GM21528 (cell line): ENCODE data around the gene MYOZ3.
A peak's percentile ranks its signal among the peaks of the same experiment; 100 is the strongest.

Experiments used
- ATAC-seq: cut with Tn5 transposase; IDR thresholded peaks from one replicate; pipeline ENCODE4 v1.9.1; 2021; ENCODE audit warnings: mild to moderate bottlenecking, moderate library complexity; ENCODE audit not compliant: unreplicated experiment, low FRiP score

Gene MYOZ3

DNA sequence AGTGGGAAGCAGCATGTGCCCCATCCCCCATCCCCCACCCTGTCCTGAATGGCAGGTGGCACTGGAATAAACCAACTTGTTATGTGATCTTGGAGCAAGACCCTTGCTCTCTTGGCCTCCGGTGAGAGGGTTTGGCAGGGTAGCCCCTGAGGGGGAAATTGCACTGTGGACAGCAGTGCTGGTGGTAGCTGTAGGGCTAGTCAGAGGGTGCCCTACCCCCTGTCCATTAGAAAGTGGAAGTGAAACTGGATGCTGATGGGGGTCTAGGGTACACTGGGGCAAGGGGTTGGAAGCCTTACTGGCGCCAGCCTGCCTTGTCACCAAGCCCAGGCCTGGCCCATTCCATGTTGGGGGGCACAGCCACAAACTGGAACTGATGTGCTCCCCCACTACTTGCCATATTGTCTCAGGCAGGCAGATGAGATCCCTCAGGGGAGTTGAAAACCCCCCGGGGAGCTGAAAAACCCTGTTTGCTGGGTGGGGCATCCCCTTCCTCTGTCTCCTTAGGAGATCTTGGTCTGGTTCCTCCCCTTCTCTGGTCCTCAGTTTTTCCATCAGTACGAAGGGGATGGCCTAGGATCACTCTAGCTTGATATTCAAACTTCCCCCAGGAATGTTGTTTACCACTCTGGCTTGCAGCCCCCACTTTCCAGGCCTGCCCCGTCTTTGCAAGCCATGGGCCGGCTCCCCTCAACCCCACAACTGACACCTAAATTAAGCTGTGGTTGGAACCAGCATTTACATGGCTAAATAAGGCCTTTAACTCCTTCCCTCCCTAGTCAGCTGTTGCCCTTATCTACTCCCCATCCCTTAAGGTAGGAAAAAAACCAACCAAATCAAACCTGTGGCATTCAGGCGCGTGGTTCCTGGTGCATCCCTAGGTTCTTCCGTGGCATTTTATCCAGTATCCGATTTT is 35.0 kb upstream of the MYOZ3 start:
- ATAC-seq, result peak; percentile 41

DNA sequence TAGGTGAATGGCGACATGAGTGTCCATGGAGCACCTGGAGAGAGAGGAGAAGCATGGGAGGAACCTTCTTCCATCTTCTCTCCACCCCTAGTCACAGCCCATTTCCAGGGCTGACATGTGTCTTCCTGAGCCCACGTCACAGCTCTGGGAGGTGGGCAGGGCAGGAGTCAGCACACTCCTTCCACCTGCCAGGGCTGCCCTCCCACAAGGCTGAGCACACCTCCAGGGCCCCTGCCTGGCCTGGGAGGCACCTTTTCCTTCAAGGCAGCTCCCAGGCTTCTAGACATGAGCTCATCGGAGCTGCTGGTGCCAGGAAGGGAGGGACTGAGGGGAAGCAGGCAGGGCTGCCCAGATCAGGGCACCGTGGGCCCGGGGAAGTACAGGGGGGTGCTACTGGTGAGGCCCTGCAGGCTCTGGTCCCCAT is 34.2 kb upstream of the MYOZ3 start:
- ATAC-seq, result no peak

DNA sequence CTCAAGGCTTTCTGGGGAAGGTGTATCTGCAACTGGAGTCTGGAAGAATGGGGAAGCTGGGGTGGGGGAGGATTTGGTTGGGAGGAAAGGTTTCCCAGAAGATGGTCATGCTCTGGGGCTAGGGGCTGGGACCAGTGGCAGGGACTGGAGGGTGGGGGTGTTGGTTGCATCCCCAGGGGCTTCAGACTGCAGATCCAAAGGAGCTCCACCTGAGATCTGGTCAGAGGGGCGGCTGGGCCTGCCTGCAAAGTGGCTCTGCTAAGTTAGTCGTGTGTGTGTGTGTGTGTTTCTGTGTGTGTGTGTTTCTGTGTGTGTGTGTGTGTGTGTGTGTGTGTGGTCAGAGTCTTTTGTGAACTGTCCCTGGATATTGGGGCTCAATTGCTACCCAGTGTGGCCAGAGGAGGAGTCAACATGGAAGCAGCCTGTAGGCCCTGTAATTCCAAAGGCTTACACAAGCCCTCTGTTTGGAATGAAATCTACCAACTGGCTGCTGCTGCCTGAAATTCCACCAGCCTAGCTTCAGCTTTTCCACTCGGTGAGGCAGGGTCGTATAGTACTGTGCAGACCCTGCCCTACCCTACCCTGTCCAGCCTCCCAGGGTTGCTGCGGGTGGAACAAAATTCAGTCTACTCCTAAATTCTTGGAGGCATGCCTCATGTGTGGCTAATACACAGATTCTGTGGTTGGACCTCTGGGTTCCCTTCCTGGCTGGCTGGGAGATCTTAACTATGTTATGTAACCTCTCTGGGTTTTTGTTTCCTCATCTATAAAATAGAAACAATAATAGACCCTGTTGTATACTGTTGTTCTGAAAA is 33.1 kb upstream of the MYOZ3 start:
- ATAC-seq, result no peak

DNA sequence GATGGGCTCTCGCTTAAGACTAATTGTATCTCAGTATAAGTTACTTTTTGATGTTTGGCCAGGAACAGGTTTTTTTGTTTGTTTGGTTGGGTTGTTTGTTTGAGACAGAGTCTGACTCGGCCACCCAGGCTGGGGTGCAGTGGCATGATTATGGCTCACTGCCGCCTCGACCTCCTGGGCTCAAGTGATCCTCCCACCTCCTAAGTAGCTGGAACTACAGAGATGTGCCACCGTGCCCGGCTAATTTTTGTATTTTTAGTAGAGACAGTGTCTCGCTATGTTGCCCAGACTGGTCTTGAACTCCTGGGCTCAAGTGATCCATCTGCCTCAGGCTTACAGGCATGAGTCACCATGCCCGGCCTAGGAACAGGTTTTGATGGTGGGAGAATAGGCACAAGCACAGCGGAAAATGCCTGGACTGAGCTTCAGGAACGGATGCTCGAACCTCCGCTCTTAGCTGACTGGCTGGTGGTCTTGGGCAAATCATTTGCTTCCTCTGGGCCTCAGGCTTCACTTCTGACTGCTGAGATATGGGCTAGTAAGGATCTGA is 32.0 kb upstream of the MYOZ3 start:
- no peak for ATAC-seq

DNA sequence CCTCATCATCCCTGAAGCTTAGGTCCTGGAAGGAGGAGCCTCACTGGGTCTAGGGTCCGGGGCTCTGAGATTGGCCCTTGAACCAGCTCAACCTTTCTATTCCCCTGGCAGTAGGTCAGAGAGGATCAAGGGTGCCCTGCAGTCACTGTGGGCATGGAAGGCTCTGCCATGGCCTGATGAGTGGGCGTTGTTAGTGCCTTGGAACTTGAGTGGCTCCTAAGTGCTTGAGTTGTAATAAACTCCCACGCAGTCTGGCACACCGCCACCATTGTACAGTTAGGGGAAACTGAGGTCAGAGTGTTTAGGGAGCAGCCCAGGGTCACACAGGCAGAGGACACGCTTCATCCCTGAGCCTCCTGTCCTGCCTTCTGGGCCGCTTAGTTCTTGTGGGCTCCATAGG is 31.0 kb upstream of the MYOZ3 start:
- no peak for ATAC-seq

DNA sequence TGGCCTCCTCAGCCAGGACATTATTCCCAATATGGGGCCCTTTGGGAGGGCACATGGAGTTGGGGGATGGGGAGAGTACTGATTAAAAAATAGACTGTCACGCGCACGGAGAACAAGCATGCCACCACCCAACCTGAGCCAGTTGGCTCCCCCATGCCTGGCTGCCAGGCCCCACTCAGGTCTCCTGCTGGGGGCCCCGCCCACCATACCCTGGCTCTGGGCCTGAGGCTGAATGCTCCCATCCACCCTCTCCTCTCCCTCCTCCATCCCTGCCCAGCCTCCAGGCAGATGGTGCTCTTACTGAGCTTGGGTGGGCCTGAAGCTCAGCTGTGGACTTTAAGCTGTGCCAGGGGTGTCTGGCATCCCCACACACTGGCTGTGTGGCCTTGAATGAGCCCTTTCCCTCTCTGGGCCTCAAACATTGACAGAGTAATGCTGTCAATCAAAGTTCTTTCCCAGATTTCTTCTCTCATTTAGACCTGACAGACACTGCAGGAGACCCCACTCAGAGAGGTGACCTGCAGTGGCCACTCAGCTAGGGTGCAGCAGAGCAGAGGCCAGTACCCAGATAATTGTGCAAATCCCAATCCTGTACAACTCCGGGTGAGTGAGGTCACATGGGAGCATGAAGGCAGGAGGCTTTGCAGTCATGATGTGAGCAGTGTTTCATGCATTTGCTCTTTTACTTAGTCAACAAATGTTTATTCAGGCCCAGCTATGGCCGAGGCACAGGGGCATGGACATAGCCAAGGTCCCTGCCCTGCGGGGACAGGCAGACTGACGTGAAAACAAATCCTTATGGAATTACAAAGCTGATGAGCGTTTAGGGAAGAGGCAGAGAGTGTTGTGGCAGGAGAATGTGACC is 30.4 kb upstream of the MYOZ3 start:
- ATAC-seq, result no peak

DNA sequence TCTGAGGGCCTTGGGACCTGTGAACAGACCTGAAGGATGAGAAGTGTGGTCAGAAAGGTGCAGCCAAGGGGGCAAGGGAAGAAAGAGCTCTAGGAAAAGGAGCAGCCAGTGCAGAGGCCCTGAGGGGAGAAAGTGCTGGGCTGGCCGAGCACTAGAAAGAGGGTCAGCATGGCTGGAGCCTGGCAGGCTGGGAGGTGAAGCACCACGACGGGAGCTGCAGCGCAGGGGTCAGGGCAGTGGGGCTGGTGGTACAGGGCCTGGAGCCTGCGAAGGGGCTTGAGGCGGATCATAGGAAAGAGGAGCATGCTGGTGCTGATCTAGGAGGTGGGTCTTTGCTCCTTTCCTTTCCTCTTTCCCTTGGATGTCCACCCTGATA is 29.7 kb upstream of the MYOZ3 start:
- no peak for ATAC-seq

DNA sequence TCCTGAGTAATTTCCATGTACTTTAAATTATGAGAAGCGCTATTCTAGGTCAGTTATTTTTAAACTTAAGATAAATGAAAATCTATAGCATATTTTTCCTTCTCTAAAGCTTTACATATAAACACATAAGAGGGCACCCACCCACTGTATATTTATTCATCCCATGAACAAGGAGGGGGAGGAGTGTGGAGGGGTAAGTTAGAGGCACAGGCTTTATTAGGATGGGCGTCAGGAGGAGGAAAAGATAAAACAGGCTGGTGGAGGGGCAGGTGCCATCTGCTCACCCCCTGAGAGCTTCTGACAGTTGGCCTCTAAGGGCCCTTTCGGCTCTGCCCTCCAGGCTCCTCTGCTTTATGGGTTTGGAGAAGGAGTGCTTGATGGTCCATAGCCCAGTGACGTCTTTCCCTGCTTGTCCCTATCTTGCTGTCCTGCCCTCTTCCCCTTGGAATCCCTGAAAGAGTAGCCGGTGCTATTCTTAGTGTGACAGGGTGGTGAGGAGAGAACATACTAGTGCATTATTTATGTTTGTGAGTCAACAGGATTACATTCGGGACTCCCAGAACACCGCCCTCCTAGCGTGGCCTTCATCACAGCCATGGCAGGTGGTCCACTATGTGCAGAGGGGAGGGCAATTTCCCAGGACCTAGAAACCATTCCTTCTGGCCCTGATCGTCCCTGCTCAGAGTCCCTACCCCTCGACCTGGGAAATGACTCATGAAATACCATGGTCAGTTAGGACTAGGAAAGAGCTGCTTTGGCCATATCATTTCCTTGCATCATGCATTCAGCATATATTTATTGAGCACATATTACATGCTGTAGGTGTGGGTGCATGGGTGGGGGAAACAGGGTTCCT is 28.5 kb upstream of the MYOZ3 start:
- no peak for ATAC-seq

DNA sequence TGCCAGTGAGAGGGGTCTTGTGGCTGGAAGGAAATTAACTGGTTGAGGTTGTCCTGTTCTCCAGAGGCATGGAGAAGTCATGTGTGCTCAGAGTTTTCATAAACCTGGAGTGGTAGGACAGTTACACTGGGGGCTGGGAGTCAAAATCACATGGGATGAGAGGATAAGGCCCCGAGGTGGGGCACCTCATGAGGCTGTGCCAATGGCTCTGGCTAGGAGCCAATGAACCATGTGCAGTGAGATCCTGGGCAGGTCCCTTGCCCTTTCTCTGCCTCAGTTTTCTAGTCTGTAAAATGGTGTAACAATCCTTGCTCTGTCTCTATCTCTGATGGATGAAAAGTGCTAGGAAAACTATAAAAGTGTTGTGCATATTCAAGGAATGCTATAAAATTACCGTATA is 27.6 kb upstream of the MYOZ3 start:
- ATAC-seq, result no peak

DNA sequence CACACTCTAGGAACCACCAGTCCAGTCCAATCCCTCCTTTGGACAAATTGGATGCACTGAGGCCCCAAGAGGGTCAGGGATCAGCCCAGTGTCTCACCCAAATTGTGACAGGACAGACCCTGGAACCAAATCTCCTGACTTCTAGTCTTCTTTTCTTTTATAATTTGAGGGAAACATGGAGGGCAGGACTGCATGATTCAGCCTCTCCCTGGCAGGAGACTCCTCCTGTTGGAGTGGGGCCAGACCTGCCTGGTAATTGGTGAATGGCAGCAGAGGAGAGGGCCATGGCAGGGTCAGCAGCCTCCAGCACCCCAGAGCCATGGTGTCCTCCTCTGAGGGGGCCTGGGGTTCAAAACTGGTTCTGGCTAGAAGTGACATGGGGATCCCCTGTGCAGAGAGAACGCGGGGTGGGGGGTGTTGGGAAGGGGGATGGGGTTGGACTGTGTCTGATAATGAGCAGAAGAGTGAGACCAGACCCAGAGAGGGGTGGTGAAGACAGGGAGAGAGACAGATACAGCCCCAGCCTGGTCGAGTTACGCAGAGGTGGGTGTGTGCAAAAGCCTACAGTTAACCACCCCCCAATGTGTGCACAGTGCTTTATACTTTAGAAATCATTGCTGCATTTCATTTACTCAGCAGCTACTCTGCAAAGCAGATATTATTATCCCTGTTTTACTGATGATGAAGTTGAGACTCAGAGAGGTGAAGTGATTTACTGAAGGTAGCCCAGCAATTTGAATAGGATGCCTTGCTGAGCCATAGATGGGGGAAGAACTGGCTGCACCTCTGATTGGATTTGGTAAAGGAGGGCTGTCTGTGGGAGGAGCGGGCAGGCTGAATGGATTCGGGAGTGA is 24.4 kb upstream of the MYOZ3 start:
- ATAC-seq, result no peak

DNA sequence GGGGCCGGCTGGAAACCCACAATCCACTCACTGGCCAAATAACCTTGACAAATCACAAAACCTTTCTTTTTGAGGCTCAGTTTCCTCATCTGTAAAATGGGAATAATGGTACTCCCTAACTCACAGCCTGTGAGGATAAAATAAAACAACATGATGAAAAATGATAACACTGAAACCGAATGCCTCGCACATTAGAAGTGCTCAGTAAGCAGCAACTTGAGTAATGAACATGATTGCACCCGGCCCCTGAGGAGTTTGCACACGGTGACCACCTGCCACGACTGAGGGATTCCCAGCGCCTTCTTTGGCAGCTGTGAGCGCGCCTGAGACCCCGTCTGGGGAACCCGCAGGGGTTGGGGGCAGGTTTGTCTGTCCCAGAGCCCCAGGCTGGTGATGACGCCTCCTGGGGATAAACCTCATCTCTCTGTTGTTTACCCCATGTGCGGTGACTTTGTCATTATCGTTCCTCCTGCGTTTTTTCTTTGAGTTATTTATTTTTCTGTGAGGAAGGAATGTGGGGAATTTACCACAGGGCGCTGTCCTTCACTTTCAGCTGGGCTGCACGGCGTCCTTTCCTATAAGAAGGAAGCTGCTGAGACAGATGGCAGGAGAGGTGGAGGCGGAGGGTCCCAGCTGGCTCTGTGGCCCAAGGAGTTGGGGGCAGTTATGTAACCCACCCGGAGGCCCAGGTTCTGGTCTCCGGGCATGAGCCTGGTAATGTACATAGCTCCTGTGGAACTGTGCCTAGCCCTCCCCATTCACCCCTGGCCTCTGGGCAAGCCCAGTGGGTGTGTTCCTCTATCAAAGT is 23.6 kb upstream of the MYOZ3 start:
- no peak for ATAC-seq

DNA sequence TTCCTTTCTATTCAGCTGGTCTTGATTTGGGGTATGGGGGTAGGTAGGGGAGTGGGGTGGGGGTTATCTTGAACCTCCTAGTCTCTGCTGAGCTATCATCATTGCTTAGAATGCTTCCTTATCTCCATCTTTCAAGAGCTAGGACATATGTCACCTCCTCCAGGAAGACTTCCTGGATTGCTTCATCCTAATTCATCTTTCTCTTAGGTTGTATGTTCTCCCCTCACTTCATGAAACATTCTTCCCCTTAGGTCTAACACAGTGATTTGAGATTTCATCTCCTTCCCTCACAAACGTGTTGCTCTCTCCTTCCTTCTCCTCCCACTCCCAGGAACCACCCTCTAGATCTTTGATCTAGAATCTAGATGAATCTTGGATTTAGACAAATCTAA is 23.0 kb upstream of the MYOZ3 start:
- no peak for ATAC-seq

DNA sequence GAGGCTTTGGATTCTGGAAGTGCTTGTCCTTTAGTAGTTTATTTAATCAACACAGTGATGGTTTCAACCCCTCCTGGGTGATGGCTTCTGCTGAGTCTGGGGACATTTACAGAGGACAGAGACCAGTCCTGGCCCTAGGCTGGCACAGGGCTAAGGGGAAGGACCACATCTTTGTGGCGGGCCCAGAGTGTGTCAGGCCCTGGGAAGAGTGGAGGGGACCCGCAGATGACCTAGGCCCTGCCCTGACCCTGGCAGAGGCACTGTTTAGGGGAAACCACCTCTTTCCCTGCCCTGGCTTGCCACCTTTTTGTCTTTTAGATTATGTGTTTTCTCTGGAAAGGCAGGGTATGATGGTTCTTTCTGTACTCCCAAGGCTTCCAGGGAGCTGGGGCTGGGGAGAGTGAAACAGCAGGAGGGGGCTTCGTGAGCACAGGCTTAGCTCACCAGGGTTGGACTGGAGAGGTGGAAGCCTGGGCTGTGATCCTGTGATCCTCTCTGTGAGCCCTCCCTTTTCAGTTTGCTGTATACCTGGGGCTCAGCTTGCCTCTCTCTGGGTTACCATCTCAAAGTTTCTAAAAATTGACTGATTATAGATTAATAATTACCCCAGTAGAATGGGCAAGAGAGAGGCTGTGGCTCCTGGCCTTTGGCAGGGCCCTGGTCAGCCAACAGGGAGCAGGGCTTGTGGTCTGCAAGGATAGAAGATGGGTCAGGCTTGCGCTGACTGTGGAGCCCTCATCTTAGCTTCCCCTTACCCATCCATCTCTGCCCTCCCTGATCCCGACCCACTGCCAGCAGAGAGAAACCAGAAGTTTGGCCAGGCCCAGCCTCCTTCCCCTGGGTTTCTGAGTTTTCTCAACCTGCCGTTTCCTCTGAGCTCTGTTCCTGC is 22.3 kb upstream of the MYOZ3 start:
- no peak for ATAC-seq

DNA sequence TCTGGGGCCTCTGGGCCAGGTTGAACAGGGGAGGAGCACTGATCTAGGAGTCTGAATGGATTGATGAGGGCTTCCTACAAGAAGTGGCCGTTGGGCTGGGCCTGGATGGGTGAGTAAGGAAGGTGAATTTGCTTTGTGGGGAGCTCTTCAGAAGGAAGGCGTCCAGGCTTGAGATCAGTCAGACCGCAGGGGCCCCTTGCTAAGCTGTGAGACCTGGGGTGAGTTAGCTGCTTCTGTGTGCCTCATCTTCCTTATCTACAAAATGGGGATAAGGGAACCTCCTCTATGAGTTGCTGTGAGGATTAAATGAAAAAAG is 21.7 kb upstream of the MYOZ3 start:
- no peak for ATAC-seq

DNA sequence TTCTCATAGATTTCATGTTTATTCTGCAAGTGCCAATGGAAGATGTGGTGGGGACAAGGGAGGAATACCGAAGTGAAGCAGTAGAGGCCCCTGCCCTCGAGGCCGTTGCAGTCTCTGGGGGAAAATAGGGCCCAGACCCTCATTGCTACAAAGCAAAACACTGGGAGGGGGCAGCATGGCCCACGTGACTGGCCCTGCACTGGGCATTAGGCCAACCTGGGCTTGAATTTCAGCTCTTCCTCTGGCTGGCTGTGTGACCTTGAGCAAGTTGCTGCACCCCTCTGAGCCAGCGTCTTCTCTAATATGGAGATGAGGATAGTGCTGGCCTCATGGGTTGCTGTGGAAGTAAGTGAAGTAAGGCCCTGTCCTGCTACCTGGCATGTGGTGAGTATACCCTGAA is 21.3 kb upstream of the MYOZ3 start:
- ATAC-seq, result no peak

DNA sequence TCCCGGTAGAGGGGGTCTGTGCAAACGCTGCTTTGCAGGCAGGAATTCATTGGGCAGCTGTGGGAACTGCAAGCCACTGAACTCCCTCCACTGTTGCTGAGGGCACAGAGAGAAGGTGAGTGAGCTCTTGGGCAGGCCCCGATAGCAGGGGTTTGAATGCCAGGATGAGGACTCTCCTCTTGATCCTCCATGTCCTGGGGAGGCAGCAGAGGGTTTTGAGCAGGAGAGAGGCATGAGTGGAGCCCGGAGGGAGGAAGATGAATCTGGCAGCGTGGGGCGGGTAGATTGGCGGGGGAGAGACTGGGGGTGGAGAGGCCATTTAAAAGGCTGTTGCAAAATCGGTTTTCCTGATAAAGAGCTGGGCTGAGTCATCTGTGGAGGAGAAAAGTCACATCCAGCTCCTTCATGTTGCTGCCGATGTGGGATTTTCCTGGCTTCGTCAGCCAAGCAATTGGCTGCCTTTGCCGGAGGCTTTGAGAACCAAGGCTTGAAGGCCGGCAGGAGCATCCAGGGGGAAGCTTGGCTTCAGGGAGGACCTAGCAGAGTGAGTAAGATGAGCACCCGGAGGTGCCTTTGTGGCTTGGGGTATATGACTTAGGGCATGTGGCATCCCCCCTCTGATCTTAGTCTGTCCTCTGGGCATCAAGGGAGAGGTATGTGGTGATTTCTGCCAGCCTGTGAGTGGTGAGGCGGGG is 20.6 kb upstream of the MYOZ3 start, which contains the start of gene SYNPO:
Gene SYNPO, plus strand, starts transcription at position 350 of the 695 bp plus-strand sequence. CDS start 7,616 bp downstream, outside the sequence.
- no peak for ATAC-seq
